H1 (cell line): Measurements from ENCODE around the gene PSMD7.
A peak's percentile ranks its signal among the peaks of the same experiment; 100 is the strongest.

ENCODE experiments used
- EGR1 ChIP-seq: IDR thresholded peaks from 2 replicates; pipeline ENCODE4 v1.6.1; 2011; ENCODE audit warnings: low read depth, low read length, borderline replicate concordance
- EP300 ChIP-seq, 2 experiments: IDR thresholded peaks; 1 replicate in 1 of 2; 2 replicates in 1 of 2; pipeline ENCODE4 v1.6.1; 2011 to 2012; ENCODE audit warnings: low read depth in 2 of 2, low read length in 2 of 2, mild to moderate bottlenecking in 2 of 2, borderline replicate concordance in 1 of 2, inconsistent platforms in 1 of 2, moderate library complexity in 1 of 2
- HDAC2 ChIP-seq, 2 experiments: fragments of 300-600 bp in 1 of 2; sonication (generic) in 1 of 2; IDR thresholded peaks; 2 replicates each; pipeline ENCODE4 v1.6.1; 2011 to 2012; ENCODE audit warnings: low read depth in 2 of 2, low read length in 2 of 2, mild to moderate bottlenecking in 2 of 2, moderate library complexity in 2 of 2, borderline replicate concordance in 1 of 2, inconsistent platforms in 1 of 2
- MAFK ChIP-seq: IDR thresholded peaks from 2 replicates; pipeline ENCODE4 v1.6.1; 2012; ENCODE audit warnings: low read depth, mild to moderate bottlenecking, improper control_type of control experiment, low read length
- POLR2A ChIP-seq, 2 experiments: IDR thresholded peaks; 1 replicate in 1 of 2; 2 replicates in 1 of 2; pipeline ENCODE4 v1.6.1; 2011; ENCODE audit warnings: low read depth in 2 of 2, low read length in 2 of 2, mild to moderate bottlenecking in 2 of 2; ENCODE audit errors: control extremely low read depth in 1 of 2
- POLR2AphosphoS5 ChIP-seq: IDR thresholded peaks from 2 replicates; pipeline ENCODE4 v1.6.1; 2011; ENCODE audit warnings: low read depth, low read length
- RAD21 ChIP-seq, 2 experiments: IDR thresholded peaks in 1 of 2; conservative IDR thresholded peaks in 1 of 2; 2 replicates each; pipeline ENCODE4 v1.6.1; 2011; ENCODE audit warnings: low read depth in 2 of 2, low read length in 2 of 2, improper control_type of control experiment in 1 of 2, inconsistent platforms in 1 of 2, mild to moderate bottlenecking in 1 of 2, moderate library complexity in 1 of 2
- RFX5 ChIP-seq: IDR thresholded peaks from 2 replicates; pipeline ENCODE4 v1.6.1; 2011; ENCODE audit warnings: low read depth, low read length, improper control_type of control experiment, borderline replicate concordance
- RXRA ChIP-seq: IDR thresholded peaks from 2 replicates; pipeline ENCODE4 v1.6.1; 2011; ENCODE audit warnings: low read depth, mild to moderate bottlenecking, low read length, moderate library complexity; ENCODE audit not compliant: insufficient read depth
- SIN3A ChIP-seq, 2 experiments: IDR thresholded peaks in 1 of 2; conservative IDR thresholded peaks in 1 of 2; 2 replicates each; pipeline ENCODE4 v1.6.1; 2011 to 2012; ENCODE audit warnings: low read length in 2 of 2, improper control_type of control experiment in 1 of 2, low read depth in 1 of 2, mild to moderate bottlenecking in 1 of 2
- SUZ12 ChIP-seq: fragments of 200-600 bp; sonication (generic); IDR thresholded peaks from 2 replicates; pipeline ENCODE4 v1.6.1; 2012; ENCODE audit warnings: mild to moderate bottlenecking, inconsistent platforms, low read length, moderate library complexity, mixed read lengths
- TAF1 ChIP-seq: IDR thresholded peaks from 2 replicates; pipeline ENCODE4 v1.6.1; 2011; ENCODE audit warnings: mild to moderate bottlenecking, low read depth, low read length
- TF ChIP-seq, protein P1 (sequence below), 3 experiments: IDR thresholded peaks; 1 replicate in 2 of 3; 2 replicates in 1 of 3; pipeline versions ENCODE4 v1.5.1 to v1.6.1; 2011; ENCODE audit warnings: low read length in 3 of 3, mild to moderate bottlenecking in 3 of 3, inconsistent platforms in 2 of 3, low read depth in 1 of 3, moderate library complexity in 1 of 3; ENCODE audit not compliant: insufficient read depth in 1 of 3; ENCODE audit errors: control extremely low read depth in 1 of 3
- TF ChIP-seq, protein P2 (sequence below): IDR thresholded peaks from 2 replicates; pipeline ENCODE4 v1.6.1; 2012; ENCODE audit warnings: inconsistent platforms

DNA sequence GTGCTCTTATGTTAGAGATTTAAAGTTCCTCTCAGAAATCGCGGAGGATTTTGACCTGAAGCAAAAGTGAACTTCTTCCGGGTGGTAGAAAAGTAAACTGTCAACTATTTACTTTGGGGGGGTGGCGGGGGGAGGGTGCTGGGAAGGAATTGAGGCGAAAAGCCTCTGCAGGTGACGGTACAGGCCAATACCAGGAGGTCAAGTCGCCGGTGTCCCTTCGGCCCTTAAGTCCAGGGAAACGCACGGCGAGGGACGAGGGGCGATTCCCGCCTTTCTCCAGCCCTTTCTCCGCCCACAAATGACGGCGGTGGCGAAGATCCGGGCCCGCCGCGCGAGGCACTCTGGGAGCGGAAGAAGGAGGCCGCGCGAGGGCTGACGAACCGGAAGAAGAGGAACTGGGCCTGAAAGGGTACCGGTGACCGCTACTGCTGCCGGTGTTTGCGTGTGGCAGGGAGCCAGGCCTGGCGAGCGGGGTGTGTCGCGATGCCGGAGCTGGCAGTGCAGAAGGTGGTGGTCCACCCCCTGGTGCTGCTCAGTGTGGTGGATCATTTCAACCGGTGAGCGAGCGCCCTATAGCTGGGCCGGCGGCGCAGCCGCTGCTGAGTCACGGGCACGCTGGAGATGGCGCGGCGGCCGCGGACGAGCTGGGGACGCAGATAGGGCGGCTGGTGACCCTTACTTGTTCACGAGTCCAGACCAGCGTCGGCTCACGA, at the start of gene PSMD7:
- TF ChIP-seq, protein P1, sequence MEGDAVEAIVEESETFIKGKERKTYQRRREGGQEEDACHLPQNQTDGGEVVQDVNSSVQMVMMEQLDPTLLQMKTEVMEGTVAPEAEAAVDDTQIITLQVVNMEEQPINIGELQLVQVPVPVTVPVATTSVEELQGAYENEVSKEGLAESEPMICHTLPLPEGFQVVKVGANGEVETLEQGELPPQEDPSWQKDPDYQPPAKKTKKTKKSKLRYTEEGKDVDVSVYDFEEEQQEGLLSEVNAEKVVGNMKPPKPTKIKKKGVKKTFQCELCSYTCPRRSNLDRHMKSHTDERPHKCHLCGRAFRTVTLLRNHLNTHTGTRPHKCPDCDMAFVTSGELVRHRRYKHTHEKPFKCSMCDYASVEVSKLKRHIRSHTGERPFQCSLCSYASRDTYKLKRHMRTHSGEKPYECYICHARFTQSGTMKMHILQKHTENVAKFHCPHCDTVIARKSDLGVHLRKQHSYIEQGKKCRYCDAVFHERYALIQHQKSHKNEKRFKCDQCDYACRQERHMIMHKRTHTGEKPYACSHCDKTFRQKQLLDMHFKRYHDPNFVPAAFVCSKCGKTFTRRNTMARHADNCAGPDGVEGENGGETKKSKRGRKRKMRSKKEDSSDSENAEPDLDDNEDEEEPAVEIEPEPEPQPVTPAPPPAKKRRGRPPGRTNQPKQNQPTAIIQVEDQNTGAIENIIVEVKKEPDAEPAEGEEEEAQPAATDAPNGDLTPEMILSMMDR (IDR thresholded peaks at IDR 0.05; ENCODE audit: control extremely low read depth in 1 of 3, insufficient read depth in 1 of 3, low read depth in 1 of 3, low read length in 3 of 3): no peak
- TF ChIP-seq, protein P2, sequence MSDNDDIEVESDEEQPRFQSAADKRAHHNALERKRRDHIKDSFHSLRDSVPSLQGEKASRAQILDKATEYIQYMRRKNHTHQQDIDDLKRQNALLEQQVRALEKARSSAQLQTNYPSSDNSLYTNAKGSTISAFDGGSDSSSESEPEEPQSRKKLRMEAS: peak; percentile 98
- no peak for TF ChIP-seq RXRA
- no peak for TF ChIP-seq EP300 (IDR thresholded peaks at IDR 0.05; ENCODE audit: borderline replicate concordance in 1 of 2, low read depth in 2 of 2, low read length in 2 of 2)
- peak; percentile 83 for TF ChIP-seq TAF1
- TF ChIP-seq MAFK: peak; percentile 74; the same call in 1 of the 2 replicates
- no peak for TF ChIP-seq RFX5
- TF ChIP-seq HDAC2 (IDR thresholded peaks at IDR 0.05; ENCODE audit: borderline replicate concordance in 1 of 2, low read depth in 2 of 2, low read length in 2 of 2): peak in 1 of 2 experiments; percentile 52; a peak in 1 of 4 replicates
- TF ChIP-seq POLR2A (IDR thresholded peaks at IDR 0.05; ENCODE audit: control extremely low read depth in 1 of 2, low read depth in 2 of 2, low read length in 2 of 2): peak; percentile 82 to 92
- TF ChIP-seq POLR2AphosphoS5: peak; percentile 99
- TF ChIP-seq EGR1: no peak
- TF ChIP-seq RAD21 (IDR thresholded peaks at IDR 0.05 in 1 of 2, conservative IDR thresholded peaks at IDR 0.05 in 1 of 2; ENCODE audit: low read depth in 2 of 2, low read length in 2 of 2): no peak
- TF ChIP-seq SIN3A (conservative IDR thresholded peaks at IDR 0.05 in 1 of 2, IDR thresholded peaks at IDR 0.05 in 1 of 2; ENCODE audit: low read depth in 1 of 2, low read length in 2 of 2): no peak; a peak in 1 of 4 replicates
- TF ChIP-seq SUZ12: no peak
